SU-DHL-6 (cell line): ENCODE data around the gene NUBP2.

Experiments used
- H2AFZ ChIP-seq: fragments of 200-600 bp; sonication (generic); 2 replicates; pipeline ENCODE4 v1.6.1; 2014; ENCODE audit warnings: low read depth, mild to moderate bottlenecking, moderate library complexity, mixed read lengths, antibody characterized with exemption, low read length; ENCODE audit not compliant: severe bottlenecking
- H3F3A ChIP-seq: fragments of 200-600 bp; shearing (Covaris generic); 2 replicates; pipeline ENCODE4 v1.6.0; 2016; ENCODE audit warnings: antibody characterized with exemption, mild to moderate bottlenecking; ENCODE audit not compliant: insufficient read depth
- H3K27ac ChIP-seq: fragments of 200-600 bp; sonication (generic); 2 replicates; pipeline ENCODE4 v1.5.1; 2016; ENCODE audit warnings: low read depth, mild to moderate bottlenecking, low read length, moderate library complexity, mixed read lengths
- H3K27me3 ChIP-seq: fragments of 200-600 bp; sonication (generic), shearing (Covaris generic); 2 replicates; pipeline ENCODE4 v1.6.0; 2014; ENCODE audit warnings: mild to moderate bottlenecking, low read length
- H3K36me3 ChIP-seq: fragments of 200-600 bp; sonication (generic); 2 replicates; pipeline ENCODE4 v1.6.1; 2014; ENCODE audit warnings: mild to moderate bottlenecking, low read length, mixed read lengths
- H3K4me2 ChIP-seq: fragments of 300-600, 200-600 bp; shearing (Covaris generic), sonication (generic); 2 replicates; pipeline ENCODE4 v1.6.0; 2014; ENCODE audit warnings: low read length, low read depth, mild to moderate bottlenecking; ENCODE audit not compliant: poor library complexity, severe bottlenecking
- H3K4me3 ChIP-seq: fragments of 200-600 bp; sonication (generic); 2 replicates; pipeline ENCODE4 v1.5.1; 2014; ENCODE audit warnings: antibody characterized with exemption, low read length, mild to moderate bottlenecking, mixed read lengths; ENCODE audit not compliant: insufficient read depth, poor library complexity, severe bottlenecking
- H3K79me2 ChIP-seq: fragments of 200-600 bp; sonication (generic); 2 replicates; pipeline ENCODE4 v1.6.1; 2014; ENCODE audit warnings: mild to moderate bottlenecking, low read length, moderate library complexity; ENCODE audit not compliant: insufficient read depth
- H3K9ac ChIP-seq: fragments of 200-600 bp; sonication (generic); 2 replicates; pipeline ENCODE4 v1.7.0; 2014; ENCODE audit warnings: mild to moderate bottlenecking, low read length
- H3K9me2 ChIP-seq: fragments of 200-600 bp; sonication (generic); replicated peaks from 2 replicates; pipeline ENCODE4 v1.6.1; 2014; ENCODE audit warnings: low read length; ENCODE audit not compliant: insufficient read depth
- H3K9me3 ChIP-seq: fragments of 200-600 bp; sonication (generic); 2 replicates; pipeline ENCODE4 v1.6.1; 2014; ENCODE audit warnings: low read length, mixed read lengths; ENCODE audit not compliant: insufficient read depth
- H4K20me1 ChIP-seq: fragments of 200-600 bp; sonication (generic); 2 replicates; pipeline ENCODE4 v1.6.1; 2014; ENCODE audit warnings: low read depth, mild to moderate bottlenecking, antibody characterized with exemption, low read length, moderate library complexity, mixed read lengths
- CTCF ChIP-seq: fragments of 200-600 bp; sonication (generic); IDR thresholded peaks from one replicate; pipeline ENCODE4 v1.5.1; 2017; ENCODE audit warnings: antibody characterized with exemption, mild to moderate bottlenecking, low read length, moderate library complexity; ENCODE audit not compliant: insufficient read depth, poor library complexity, severe bottlenecking
- EZH2phosphoT487 ChIP-seq: fragments of 200-600 bp; sonication (generic), shearing (Covaris generic); conservative IDR thresholded peaks from 2 replicates; pipeline ENCODE4 v1.6.1; 2018; ENCODE audit warnings: mild to moderate bottlenecking, antibody characterized with exemption, low read length, moderate library complexity, mixed read lengths

The NUBP2 gene

GRCh38 chr16:1830213-1830612, 47.5 kb downstream of the NUBP2 start:
- no peaks in the 10 kb centered on the region for H3K36me3 ChIP-seq
- no peak overlapping the region for H3K4me2 ChIP-seq
- H3K27me3 ChIP-seq = no peaks in the 10 kb centered on the region
- H3K4me3 ChIP-seq = no peak overlapping the region
- 0 out of 2 replicates have a peak, but pooled peaks cover 3% of the 10 kb centered on the region for H4K20me1 ChIP-seq
- no peak overlapping the region for H2AFZ ChIP-seq
- H3F3A ChIP-seq = peaks cover 12% of the 10 kb centered on the region; the same call in 1 of the 2 replicates
- no peaks in the 10 kb centered on the region for H3K9me3 ChIP-seq
- H3K9me2 ChIP-seq = no peaks in the 10 kb centered on the region
- H3K79me2 ChIP-seq = peaks cover 5% of the 10 kb centered on the region; the same call in 1 of the 2 replicates
- no peak overlapping the region for H3K9ac ChIP-seq
- no peak overlapping the region for H3K27ac ChIP-seq
- TF ChIP-seq EZH2phosphoT487 (no peak), CTCF (no peak)

GRCh38 chr16:1831186-1832075, 48.7 kb downstream of the NUBP2 start:
- H3K36me3 ChIP-seq = no peaks in the 10 kb centered on the region
- TF ChIP-seq CTCF (no peak), EZH2phosphoT487 (no peak)
- no peak overlapping the region for H3K9ac ChIP-seq
- no peak overlapping the region for H3K4me2 ChIP-seq
- no peak overlapping the region for H3K4me3 ChIP-seq
- 0 out of 2 replicates have a peak, but pooled peaks cover 3% of the 10 kb centered on the region for H4K20me1 ChIP-seq
- peaks cover 5% of the 10 kb centered on the region; the same call in 1 of the 2 replicates for H3K79me2 ChIP-seq
- no peaks in the 10 kb centered on the region for H3K27me3 ChIP-seq
- no peak overlapping the region for H3K27ac ChIP-seq
- H2AFZ ChIP-seq = no peak overlapping the region
- no peaks in the 10 kb centered on the region for H3K9me2 ChIP-seq
- peaks cover 12% of the 10 kb centered on the region; the same call in 1 of the 2 replicates for H3F3A ChIP-seq
- H3K9me3 ChIP-seq = no peaks in the 10 kb centered on the region

GRCh38 chr16:1832838-1833454, 50.2 kb downstream of the NUBP2 start:
- H3K36me3 ChIP-seq = no peaks in the 10 kb centered on the region
- TF ChIP-seq CTCF = no peak
- TF ChIP-seq EZH2phosphoT487 = no peak
- no peaks in the 10 kb centered on the region for H3K9me2 ChIP-seq
- peaks cover 12% of the 10 kb centered on the region; the same call in 1 of the 2 replicates for H3F3A ChIP-seq
- H3K4me2 ChIP-seq = no peak overlapping the region
- H3K9ac ChIP-seq = no peak overlapping the region
- no peak overlapping the region for H3K27ac ChIP-seq
- no peaks in the 10 kb centered on the region for H3K79me2 ChIP-seq
- H3K27me3 ChIP-seq = no peaks in the 10 kb centered on the region
- H2AFZ ChIP-seq = no peak overlapping the region
- no peaks in the 10 kb centered on the region for H3K9me3 ChIP-seq
- no peak overlapping the region for H3K4me3 ChIP-seq
- H4K20me1 ChIP-seq = 0 out of 2 replicates have a peak, but pooled peaks cover 3% of the 10 kb centered on the region
